Measurements from ENCODE around the gene SAMD4A.

The SAMD4A gene

GRCh38 chr14:54629183-54629582 is 62.3 kb downstream of the SAMD4A start:
- Histone ChIP-seq H3K27ac (ENCODE audit: low read depth, low read length, poor library complexity, severe bottlenecking) (no peak overlapping the region), H3K4me3 (ENCODE audit: low read depth, low read length, poor library complexity, severe bottlenecking) (no peak overlapping the region), H3K4me1 (ENCODE audit: insufficient read depth, low read length, severe bottlenecking) (no peaks in the 10 kb centered on the region), H3K4me2 (ENCODE audit: low read length) (no peak overlapping the region), H3K36me3 (ENCODE audit: insufficient read depth, low read length) (no peaks in the 10 kb centered on the region), H3K9ac (ENCODE audit: low read length) (no peak overlapping the region), H4K20me1 (ENCODE audit: insufficient read depth, low read length) (no peaks in the 10 kb centered on the region), H3F3A (ENCODE audit: insufficient read depth, low read length) (no peaks in the 10 kb centered on the region), H2AFZ (ENCODE audit: low read length) (no peak overlapping the region), H3K79me2 (ENCODE audit: insufficient read depth, low read length) (no peaks in the 10 kb centered on the region), H3K27me3 (ENCODE audit: insufficient read depth, low read length) (no peaks in the 10 kb centered on the region), H3K9me3 (ENCODE audit: low read length) (no peaks in the 10 kb centered on the region), H3K9me2 (ENCODE audit: low read depth, low read length) (no peaks in the 10 kb centered on the region)
- TF ChIP-seq CTCF (IDR thresholded peaks at IDR 0.05; ENCODE audit: low read length) (no peak), EZH2 (IDR thresholded peaks at IDR 0.05; ENCODE audit: borderline replicate concordance, low read length) (no peak)

DNA sequence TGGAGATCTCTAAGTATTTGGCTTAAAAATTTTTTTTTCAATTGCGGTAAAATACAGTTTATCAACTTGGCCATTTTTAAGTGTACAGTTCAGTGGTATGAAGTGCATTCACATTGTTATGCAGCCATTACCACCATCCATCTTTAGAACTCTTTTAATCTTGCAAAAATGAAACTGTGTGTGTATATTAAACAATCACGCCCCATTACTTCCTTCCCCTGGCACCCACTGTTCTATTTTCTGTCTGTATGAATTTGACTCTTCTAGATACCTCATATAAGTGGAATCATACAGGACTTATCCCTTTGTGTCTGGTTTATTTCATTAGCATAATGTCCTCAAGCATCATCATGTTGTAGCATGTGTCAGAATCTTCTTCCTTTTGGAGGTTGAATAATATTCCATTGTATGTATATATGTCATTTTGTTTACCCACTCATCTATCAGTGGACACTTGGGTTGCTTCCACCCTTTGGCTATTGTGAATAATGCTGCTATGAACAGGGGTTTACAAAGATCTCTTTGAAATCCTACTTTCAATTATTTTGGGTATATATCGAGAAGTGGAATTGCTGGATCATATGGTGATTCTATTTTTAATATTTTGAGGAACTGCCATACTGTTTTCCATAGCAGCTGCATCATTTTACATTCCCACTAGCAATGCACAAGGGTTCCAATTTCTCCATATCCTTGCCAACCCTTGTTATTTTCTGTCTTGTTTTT is 62.9 kb downstream of the SAMD4A start:
- no peaks in the 10 kb centered on the region for H3K9me2 ChIP-seq (ENCODE audit: low read depth, low read length)
- no peaks in the 10 kb centered on the region for H4K20me1 ChIP-seq (ENCODE audit: insufficient read depth, low read length)
- no peaks in the 10 kb centered on the region for H3K36me3 ChIP-seq (ENCODE audit: insufficient read depth, low read length)
- no peaks in the 10 kb centered on the region for H3K4me1 ChIP-seq (ENCODE audit: insufficient read depth, low read length, severe bottlenecking)
- H3K27me3 ChIP-seq (ENCODE audit: insufficient read depth, low read length): no peaks in the 10 kb centered on the region
- H3K4me2 ChIP-seq (ENCODE audit: low read length): no peak overlapping the region
- H3F3A ChIP-seq (ENCODE audit: insufficient read depth, low read length): no peaks in the 10 kb centered on the region
- no peaks in the 10 kb centered on the region for H3K79me2 ChIP-seq (ENCODE audit: insufficient read depth, low read length)
- no peak overlapping the region for H3K9ac ChIP-seq (ENCODE audit: low read length)
- no peak overlapping the region for H3K4me3 ChIP-seq (ENCODE audit: low read depth, low read length, poor library complexity, severe bottlenecking)
- no peaks in the 10 kb centered on the region for H3K9me3 ChIP-seq (ENCODE audit: low read length)
- H3K27ac ChIP-seq (ENCODE audit: low read depth, low read length, poor library complexity, severe bottlenecking): no peak overlapping the region
- TF ChIP-seq EZH2 (IDR thresholded peaks at IDR 0.05; ENCODE audit: borderline replicate concordance, low read length) (no peak), CTCF (IDR thresholded peaks at IDR 0.05; ENCODE audit: low read length) (no peak)
- H2AFZ ChIP-seq (ENCODE audit: low read length): no peak overlapping the region

GRCh38 chr14:54631016-54631415 is 64.1 kb downstream of the SAMD4A start:
- no peaks in the 10 kb centered on the region for H4K20me1 ChIP-seq (ENCODE audit: insufficient read depth, low read length)

More at GRCh38 chr14:54631016-54631415, 64.1 kb downstream of the SAMD4A start:
- no peak overlapping the region for H3K4me2 ChIP-seq (ENCODE audit: low read length)
- H2AFZ ChIP-seq (ENCODE audit: low read length): no peak overlapping the region
- H3K4me1 ChIP-seq (ENCODE audit: insufficient read depth, low read length, severe bottlenecking): no peaks in the 10 kb centered on the region
- H3K9ac ChIP-seq (ENCODE audit: low read length): no peak overlapping the region
- no peaks in the 10 kb centered on the region for H3F3A ChIP-seq (ENCODE audit: insufficient read depth, low read length)
- no peaks in the 10 kb centered on the region for H3K9me2 ChIP-seq (ENCODE audit: low read depth, low read length)
- no peaks in the 10 kb centered on the region for H3K79me2 ChIP-seq (ENCODE audit: insufficient read depth, low read length)
- no peak for TF ChIP-seq EZH2 (IDR thresholded peaks at IDR 0.05; ENCODE audit: borderline replicate concordance, low read length)
- TF ChIP-seq CTCF (IDR thresholded peaks at IDR 0.05; ENCODE audit: low read length): no peak
- H3K4me3 ChIP-seq (ENCODE audit: low read depth, low read length, poor library complexity, severe bottlenecking): no peak overlapping the region
- no peaks in the 10 kb centered on the region for H3K36me3 ChIP-seq (ENCODE audit: insufficient read depth, low read length)
- no peaks in the 10 kb centered on the region for H3K27me3 ChIP-seq (ENCODE audit: insufficient read depth, low read length)
- no peaks in the 10 kb centered on the region for H3K9me3 ChIP-seq (ENCODE audit: low read length)
- H3K27ac ChIP-seq (ENCODE audit: low read depth, low read length, poor library complexity, severe bottlenecking): no peak overlapping the region

All from OCI-LY1 (cell line).